Ishikawa (cell line): Measurements from ENCODE around the gene IGFBP2.

ENCODE experiments used
- CEBPB ChIP-seq: IDR thresholded peaks from 2 replicates; pipeline ENCODE4 v1.6.1; 2012
- CREB1 ChIP-seq: IDR thresholded peaks from 2 replicates; pipeline ENCODE4 v1.6.1; 2012; ENCODE audit warnings: low read depth
- EGR1 ChIP-seq: IDR thresholded peaks from 2 replicates; pipeline ENCODE4 v1.6.1; 2012
- EP300 ChIP-seq: IDR thresholded peaks from 2 replicates; pipeline ENCODE4 v1.6.1; 2012; ENCODE audit warnings: borderline replicate concordance
- FOXM1 ChIP-seq: IDR thresholded peaks from 2 replicates; pipeline ENCODE4 v1.6.1; 2012; ENCODE audit warnings: low read depth, borderline replicate concordance
- NFIC ChIP-seq: IDR thresholded peaks from 2 replicates; pipeline ENCODE4 v1.6.1; 2012
- RAD21 ChIP-seq: IDR thresholded peaks from 2 replicates; pipeline ENCODE4 v1.6.1; 2012; ENCODE audit warnings: low read depth
- TAF1 ChIP-seq: IDR thresholded peaks from 2 replicates; pipeline ENCODE4 v1.6.1; 2012; ENCODE audit warnings: low read depth, mild to moderate bottlenecking
- TCF12 ChIP-seq: IDR thresholded peaks from 2 replicates; pipeline ENCODE4 v1.6.1; 2012; ENCODE audit warnings: low read depth
- TEAD4 ChIP-seq: IDR thresholded peaks from 2 replicates; pipeline ENCODE4 v1.6.1; 2012
- YY1 ChIP-seq: IDR thresholded peaks from 2 replicates; pipeline ENCODE4 v1.6.1; 2012; ENCODE audit warnings: low read depth
- ZBTB7A ChIP-seq: IDR thresholded peaks from 2 replicates; pipeline ENCODE4 v1.6.1; 2012; ENCODE audit warnings: low read depth
- TF ChIP-seq, protein P1 (sequence below): IDR thresholded peaks from 2 replicates; pipeline ENCODE4 v1.6.1; 2012; ENCODE audit warnings: low read depth, mild to moderate bottlenecking
- TF ChIP-seq, protein P2 (sequence below): IDR thresholded peaks from 2 replicates; pipeline ENCODE4 v1.6.1; 2012
- TF ChIP-seq, protein P3 (sequence below): IDR thresholded peaks from 2 replicates; pipeline ENCODE4 v1.6.1; 2012

Gene IGFBP2

DNA sequence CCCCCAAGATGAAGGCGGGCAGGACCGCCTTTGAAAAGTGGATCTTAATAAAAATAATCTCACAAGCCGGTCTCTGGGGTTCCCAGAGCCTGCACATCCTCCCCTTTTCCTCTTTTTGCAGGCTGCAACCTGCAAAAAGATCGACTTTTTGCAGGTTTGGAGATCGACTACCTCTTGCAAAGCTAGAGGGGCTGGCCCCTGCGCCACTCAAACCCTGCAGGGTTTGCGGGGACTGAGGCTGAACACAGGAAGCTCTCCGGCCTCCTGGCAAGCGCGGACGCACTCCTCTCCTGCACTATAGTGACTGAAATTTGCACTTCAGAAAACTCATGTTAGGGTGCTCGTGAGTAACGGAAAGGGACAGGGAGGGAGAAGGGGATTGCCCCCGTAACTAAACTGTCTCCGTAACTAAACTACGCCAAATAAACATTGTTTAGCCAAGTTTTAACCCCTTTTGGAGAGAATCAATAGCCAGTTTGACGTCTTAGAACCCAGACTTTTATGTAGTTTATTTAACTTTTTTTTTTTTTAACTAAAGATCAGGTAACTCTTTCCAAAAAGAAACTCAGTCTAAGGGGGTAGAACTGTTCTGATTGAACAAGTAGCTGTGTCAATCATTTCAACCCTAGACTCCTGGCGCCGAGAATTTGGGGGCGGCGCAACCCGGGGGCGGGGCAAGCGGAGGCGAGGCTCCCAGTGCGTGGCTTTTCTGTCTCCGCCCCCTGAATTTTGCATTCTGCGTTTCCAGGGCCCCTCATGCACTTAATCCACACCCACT is 59.6 kb downstream of the IGFBP2 start:
- peak; percentile 49; the same call in 1 of the 2 replicates for TF ChIP-seq EGR1
- TF ChIP-seq, protein P1, sequence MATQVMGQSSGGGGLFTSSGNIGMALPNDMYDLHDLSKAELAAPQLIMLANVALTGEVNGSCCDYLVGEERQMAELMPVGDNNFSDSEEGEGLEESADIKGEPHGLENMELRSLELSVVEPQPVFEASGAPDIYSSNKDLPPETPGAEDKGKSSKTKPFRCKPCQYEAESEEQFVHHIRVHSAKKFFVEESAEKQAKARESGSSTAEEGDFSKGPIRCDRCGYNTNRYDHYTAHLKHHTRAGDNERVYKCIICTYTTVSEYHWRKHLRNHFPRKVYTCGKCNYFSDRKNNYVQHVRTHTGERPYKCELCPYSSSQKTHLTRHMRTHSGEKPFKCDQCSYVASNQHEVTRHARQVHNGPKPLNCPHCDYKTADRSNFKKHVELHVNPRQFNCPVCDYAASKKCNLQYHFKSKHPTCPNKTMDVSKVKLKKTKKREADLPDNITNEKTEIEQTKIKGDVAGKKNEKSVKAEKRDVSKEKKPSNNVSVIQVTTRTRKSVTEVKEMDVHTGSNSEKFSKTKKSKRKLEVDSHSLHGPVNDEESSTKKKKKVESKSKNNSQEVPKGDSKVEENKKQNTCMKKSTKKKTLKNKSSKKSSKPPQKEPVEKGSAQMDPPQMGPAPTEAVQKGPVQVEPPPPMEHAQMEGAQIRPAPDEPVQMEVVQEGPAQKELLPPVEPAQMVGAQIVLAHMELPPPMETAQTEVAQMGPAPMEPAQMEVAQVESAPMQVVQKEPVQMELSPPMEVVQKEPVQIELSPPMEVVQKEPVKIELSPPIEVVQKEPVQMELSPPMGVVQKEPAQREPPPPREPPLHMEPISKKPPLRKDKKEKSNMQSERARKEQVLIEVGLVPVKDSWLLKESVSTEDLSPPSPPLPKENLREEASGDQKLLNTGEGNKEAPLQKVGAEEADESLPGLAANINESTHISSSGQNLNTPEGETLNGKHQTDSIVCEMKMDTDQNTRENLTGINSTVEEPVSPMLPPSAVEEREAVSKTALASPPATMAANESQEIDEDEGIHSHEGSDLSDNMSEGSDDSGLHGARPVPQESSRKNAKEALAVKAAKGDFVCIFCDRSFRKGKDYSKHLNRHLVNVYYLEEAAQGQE = no peak

DNA sequence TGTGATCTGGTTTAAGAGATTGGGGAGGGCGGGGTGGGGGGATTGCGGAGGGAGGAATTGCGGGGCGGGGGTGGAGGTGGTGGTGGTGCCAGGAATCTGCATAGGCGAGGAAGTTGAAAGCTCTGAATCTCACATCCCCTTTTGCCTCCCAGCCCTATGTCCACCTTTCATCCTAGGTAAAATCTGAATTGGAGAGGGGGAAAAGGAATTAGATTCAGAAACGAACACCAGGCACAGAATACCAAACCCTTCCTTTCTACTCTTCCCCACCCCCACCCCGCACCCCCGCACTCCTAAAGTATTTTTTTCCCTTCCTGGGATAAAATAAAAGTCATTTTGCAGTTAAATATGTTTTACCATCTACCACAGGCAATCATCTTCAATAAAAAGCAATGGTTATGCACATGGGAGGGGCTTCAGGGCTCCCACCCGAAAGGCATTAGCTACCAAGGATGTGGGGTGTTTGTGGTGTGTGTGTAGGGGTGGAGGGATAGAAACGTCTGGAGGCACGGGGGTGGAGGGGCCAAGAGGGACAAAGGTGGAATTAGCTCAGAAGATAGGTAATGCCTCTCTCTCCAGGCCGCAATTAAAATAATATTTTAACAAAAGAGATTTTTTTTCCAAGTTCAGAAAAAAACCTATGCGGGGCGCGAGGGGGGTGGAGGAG is 60.3 kb downstream of the IGFBP2 start:
- TF ChIP-seq EGR1 = 0 out of 2 replicates have a peak, but pooled peaks have one; percentile 4
- TF ChIP-seq YY1 = no peak

DNA sequence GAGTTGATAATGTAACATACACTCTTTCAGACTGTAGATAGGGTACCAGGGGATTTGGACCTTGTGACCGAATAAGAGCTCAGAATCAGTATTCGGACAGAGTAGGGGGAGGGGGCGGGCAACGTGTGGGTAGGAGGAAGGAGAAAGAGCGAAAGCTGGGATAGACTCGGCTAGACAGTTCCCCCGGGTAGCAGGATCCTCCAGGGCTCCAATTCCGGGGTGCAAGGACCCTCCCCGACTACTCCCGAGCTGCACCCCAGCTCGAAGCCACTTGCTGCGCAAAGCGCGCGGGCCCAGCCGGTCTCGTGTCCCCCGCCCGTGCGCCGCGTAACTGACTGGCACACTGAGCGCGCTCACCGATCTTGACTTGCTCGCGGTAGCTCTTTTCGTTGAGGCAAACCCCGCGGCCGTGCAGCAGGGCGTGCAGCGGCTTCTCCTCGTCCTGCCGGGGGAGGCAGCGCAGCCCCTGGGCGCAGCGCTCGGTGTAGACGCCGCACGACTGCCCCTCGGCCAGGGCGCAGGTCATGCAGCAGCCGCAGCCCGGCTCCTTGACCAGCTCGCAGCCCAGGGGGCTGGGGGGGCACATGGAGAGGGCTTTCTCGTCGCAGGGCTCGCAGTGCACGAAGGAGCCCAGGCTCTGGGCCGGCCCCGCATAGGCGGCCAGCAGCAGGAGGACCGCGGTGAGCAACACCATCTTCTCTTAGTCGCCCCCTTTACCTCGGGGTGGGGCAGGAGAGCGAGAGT is 61.0 kb downstream of the IGFBP2 start:
- no peak for TF ChIP-seq CREB1
- TF ChIP-seq TCF12 = no peak
- TF ChIP-seq EP300 = no peak
- TF ChIP-seq YY1 = no peak
- TF ChIP-seq, protein P2, sequence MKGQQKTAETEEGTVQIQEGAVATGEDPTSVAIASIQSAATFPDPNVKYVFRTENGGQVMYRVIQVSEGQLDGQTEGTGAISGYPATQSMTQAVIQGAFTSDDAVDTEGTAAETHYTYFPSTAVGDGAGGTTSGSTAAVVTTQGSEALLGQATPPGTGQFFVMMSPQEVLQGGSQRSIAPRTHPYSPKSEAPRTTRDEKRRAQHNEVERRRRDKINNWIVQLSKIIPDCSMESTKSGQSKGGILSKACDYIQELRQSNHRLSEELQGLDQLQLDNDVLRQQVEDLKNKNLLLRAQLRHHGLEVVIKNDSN = no peak
- no peak for TF ChIP-seq CEBPB
- TF ChIP-seq, protein P1 = no peak
- TF ChIP-seq NFIC = no peak
- peak; percentile 69 for TF ChIP-seq ZBTB7A
- TF ChIP-seq, protein P3, sequence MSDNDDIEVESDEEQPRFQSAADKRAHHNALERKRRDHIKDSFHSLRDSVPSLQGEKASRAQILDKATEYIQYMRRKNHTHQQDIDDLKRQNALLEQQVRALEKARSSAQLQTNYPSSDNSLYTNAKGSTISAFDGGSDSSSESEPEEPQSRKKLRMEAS = peak; percentile 84
- TF ChIP-seq TEAD4 = no peak
- no peak for TF ChIP-seq TAF1
- TF ChIP-seq FOXM1 = no peak
- TF ChIP-seq RAD21 = no peak
- no peak for TF ChIP-seq EGR1

DNA sequence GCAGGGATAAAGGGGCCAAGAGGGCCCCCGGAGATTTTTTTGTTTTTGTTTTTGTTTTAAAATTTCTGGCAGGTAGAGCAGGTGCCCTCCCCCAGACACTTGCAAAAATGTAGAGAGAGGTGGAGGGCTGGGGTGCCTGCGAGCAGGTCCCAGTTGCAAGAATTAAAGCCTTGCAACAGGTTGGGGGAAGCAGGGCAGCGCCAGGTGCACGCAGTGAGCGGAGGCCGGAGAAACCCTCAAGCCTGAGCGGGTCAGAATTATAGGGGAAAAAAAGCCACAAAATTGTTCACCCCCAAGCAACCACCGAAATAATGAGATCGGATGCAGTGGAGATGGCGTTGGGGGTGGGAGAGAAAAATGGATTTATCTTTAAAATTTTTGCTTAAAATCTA is 61.6 kb downstream of the IGFBP2 start:
- TF ChIP-seq TAF1 (no peak), ZBTB7A (no peak), CEBPB (no peak), EGR1 (no peak), CREB1 (no peak), TCF12 (no peak), FOXM1 (no peak), RAD21 (no peak)
- TF ChIP-seq, protein P3 = no peak
- TF ChIP-seq, protein P1 = no peak
- TF ChIP-seq, protein P2 = no peak
